GM19351 (cell line): ENCODE data around the gene CFH.
"Not testable (repeated sequence)": the region's sequence is repeated elsewhere in the genome, so short reads cannot be mapped to it uniquely, and the experiment has no call there.

Experiments used
- ATAC-seq: cut with Tn5 transposase; IDR thresholded peaks from one replicate; pipeline ENCODE4 v1.9.1; 2021; ENCODE audit warnings: mild to moderate bottlenecking, moderate library complexity; ENCODE audit not compliant: unreplicated experiment

CFH gene

DNA sequence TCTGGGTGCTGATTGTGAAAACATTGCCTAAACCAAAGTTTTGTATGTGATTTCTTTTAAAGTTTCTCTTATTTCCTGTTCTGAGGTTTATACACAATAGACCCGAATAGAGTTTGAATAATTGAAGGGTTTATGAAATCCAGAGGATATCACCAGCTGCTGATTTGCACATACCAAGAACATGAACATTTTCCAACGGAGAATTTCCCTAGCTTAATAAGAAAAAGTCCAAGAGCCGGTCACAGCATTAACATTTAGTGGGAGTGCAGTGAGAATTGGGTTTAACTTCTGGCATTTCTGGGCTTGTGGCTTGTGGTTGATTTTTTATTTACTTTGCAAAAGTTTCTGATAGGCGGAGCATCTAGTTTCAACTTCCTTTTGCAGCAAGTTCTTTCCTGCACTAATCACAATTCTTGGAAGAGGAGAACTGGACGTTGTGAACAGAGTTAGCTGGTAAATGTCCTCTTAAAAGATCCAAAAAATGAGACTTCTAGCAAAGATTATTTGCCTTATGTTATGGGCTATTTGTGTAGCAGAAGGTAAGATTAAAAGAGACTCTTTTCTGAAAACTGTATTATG, at the start of gene CFH:
TSS of gene CFH (plus strand) at position 407 of the 579 bp plus-strand sequence. CDS start at position 482, 75 bp downstream.
- no peak for ATAC-seq

DNA sequence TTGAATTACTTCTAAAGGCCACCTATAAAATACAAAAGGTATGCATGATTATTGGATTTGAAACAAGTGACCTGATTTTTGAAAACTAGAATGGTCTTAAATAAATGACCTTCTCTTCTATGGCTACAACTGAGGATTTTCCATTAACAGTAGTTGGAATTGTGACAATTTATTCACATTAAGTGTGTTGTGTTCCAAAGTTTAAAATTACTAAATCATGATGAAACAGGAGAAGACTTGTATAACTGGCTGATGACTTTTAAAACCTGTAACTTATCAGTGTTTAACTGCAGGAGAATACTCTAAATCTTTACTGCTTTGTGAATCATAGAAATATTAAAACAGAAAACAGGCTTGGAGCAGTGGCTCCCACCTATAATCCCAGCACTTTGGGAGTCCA, 48.2 kb upstream of the CFH start:
- no peak for ATAC-seq

DNA sequence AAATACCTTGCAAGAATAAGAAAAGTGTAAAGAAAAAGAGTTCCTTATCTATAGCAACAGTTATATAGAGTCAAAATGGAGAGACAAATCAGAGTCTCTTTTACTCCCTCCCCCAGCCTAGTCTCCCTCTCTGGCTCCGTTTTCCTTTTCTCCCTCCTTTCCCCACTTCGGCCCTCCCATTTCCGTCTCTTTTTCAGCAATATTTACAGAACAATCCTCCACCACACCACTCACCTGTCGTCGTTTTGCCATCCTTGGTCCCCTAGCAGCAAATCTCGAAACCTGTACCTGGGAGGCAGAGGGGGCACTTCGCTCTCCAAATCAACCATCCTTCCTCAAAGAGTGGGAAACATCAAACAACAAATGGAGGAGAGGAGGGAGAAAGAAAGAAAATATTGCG, 43.9 kb upstream of the CFH start:
- no peak for ATAC-seq

- peak; percentile 63 for ATAC-seq
Measured at GRCh38 chr1:196608390-196609369, 43.2 kb upstream of the CFH start, which contains the start of gene KCNT2. Gene KCNT2, minus strand, starts transcription at chr1:196608440. Its CDS starts 131 bp downstream, at chr1:196608309.

GRCh38 chr1:196609370-196609737, 42.5 kb upstream of the CFH start:
- peak; percentile 23 for ATAC-seq

DNA sequence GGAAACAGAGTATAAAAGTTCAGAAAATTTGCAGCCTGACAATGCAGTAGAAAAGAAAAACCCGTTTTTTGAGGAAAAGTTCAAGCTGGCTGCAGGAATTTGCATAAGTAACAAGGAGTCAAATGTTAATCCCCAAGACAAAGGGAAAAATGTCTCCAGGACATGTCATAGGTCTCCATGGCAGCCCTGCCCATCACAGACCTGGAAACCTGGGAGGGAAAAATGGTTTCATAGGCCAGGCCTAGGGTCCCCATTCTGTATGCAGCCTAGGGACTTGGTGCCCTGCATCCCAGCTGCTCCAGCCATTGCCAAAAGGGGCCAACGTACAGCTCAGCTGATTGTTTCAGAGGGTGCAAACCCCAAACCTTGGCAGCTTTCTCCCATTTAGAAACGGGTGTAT, 40.0 kb upstream of the CFH start:
- no peak for ATAC-seq

DNA sequence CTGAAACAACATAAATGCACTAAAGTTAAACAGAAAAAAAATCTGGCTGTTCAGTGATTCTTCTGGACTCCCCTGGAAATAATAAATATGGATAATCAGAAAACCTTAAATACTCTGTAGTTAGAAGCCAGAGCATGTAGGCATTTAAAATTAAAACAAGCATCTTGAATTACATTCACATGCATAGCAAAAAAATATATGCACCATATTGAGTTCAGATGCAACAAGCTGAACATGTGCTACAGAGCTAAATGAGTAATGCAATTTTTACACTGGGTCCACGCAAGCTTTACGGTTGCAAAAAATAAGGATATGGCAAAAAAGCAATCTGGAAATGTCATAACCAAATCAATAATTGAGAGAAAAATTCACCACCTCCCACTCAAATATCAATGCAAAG, 32.1 kb upstream of the CFH start:
- no peak for ATAC-seq

DNA sequence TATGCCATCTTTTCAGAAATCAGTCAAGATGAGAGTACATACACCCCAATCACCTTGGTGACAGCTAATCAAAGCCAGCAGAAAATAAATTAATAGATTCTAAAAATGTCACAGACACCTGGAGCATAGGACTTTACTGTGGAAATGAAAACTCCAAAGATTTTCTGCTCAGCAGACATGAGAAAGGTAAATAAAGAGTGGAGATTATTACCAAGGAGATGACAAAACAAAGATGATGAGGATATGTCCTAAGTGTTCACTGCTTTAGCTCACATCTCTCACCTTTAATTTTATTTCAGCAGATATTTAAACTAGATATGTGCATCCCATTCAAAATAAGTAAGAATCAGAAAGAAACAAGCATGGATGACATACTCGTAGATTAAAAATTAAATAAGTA, 28.8 kb upstream of the CFH start:
- ATAC-seq = no peak

DNA sequence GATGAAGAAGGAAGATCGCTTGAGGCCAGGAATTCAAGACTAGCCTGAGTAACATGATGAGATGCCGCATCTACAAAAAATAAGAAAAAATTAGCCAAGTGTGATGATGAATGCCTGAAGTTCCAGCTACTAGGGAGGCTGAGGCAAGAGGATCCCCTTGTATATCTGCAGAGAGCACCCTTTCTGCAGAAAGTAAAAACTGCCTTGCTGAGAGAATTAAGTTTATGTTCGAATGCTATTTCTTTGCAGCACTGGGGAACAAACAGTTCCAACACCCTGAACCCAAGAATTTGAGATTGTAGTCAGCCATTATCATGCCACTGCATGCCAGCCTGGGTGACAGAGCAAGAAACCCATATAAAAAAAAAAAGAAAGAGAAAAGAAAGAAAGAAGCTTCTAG, 23.0 kb upstream of the CFH start:
- no peak for ATAC-seq

- no peak for ATAC-seq
Measured at GRCh38 chr1:196637606-196638005, 14.2 kb upstream of the CFH start.

DNA sequence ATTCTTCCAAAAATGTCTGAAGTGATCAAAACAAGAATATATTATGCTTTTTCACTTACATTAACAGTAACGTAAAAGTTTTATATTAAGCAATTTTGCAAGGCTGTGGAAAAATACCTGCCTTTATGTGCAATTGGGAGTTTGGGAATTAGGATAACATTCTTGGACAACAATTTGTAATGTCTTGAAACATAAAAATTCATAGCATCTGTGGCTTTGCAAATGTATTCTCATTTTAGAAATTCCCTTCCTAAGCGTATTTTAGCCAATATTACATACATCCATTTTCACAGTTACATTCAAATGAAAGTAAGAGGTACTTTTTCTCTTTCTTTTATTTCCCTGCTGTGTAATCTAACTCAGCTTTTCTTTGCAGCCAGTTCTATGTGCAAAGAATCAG, 13.4 kb upstream of the CFH start:
- ATAC-seq = no peak

- ATAC-seq = not testable (repeated sequence)
Measured at GRCh38 chr1:196639291-196639690, 12.6 kb upstream of the CFH start.

- ATAC-seq = no peak
Measured at GRCh38 chr1:196640976-196641375, 10.9 kb upstream of the CFH start.

DNA sequence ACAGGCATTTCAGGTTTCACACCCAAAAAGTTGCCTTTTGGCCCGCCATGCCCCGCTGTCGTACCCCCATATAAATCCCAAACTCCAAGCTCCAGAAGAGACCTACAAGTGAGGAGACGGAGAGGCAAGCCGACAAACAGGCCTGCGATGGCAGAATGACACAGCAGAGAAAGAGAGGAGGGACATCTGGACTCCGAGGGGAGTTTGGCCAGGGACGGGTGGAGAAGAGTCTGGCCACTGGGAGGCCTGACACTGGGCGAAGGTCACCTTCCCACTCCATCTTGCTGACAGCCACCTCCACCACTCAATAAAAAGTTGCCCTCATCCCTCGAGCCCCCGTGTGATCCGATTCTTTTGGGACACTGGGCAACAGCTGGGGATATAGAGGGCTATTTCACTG, 1.9 kb upstream of the CFH start:
- ATAC-seq = no peak

GRCh38 chr1:196650403-196650802, 1.4 kb upstream of the CFH start:
- ATAC-seq = no peak

- ATAC-seq = no peak
Measured at GRCh38 chr1:196651079-196651478, 764 bp upstream of the CFH start.

DNA sequence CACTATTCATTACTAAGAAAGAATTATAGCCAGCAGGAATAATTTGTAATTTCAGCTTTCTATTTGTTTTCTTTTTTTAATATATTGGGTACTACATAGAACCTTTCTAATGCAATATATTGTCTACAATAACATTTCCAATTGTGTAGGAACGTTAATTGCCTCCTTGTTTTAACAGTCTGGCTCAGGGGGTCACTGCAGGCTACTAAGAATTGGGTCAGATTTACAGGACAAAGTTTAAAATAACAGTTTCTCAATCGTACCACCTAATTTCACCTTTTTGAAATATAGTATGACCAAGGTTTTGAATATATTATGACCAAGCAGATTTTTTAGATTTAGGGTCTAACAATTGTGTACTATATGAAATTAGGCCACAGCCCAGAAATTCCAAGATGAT, 2.4 kb downstream of the CFH start:
- ATAC-seq = no peak

DNA sequence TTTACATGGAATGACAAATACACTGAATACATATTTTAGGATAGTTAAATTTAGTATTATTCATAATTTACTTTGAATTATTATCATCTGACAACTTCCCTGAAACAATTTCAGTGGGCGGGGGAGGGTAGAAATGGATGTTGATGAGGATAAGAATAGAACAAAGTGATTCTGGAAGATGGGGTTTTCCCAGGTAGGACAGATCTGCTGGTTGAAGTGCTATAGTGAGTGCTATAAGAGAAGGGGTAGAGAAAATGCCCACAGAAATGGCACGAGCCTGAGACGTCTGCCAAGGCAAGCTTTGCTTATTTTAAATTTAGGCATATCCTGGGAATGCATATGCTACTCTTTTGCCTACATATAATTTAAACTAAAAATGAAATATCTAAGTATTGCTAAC, 3.2 kb downstream of the CFH start:
- ATAC-seq = no peak

DNA sequence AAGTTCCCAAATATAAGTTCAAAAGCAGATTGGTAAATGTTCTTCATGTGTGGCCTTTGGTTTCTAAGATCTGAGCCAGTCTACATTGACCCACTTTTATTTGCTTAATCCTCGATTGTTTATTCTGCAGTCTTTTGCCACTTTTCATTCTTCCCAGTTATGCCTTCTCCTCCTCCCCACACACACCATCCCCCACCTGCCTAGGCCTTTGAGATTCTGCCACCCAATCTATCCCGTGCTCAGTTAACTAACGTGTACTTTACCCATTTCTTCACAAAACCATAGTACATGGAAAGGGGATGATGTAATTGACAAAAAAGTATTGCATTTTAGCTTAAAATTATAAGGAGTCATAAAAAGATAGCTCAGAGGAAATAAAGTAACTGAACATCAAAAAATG, 3.7 kb downstream of the CFH start:
- ATAC-seq = no peak

DNA sequence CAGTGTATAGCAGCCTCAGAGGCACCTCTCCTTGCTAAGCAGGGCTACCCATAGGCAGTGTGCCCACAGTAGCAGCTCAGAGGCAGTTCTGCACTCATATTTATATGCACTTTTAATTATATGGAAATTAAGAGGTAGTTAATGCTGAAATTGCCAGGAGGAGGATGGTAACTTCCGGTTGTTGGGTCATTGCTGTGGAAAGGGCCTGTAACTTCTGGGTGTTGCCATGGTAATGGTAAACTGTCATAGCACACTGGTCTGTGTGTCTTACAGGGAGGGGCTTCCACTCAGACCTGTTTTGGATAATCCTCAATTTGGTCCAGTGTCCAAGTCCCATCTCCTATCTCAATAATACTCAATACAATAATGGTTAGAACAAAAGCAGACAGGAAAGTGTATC, 7.6 kb downstream of the CFH start:
- ATAC-seq = no peak

DNA sequence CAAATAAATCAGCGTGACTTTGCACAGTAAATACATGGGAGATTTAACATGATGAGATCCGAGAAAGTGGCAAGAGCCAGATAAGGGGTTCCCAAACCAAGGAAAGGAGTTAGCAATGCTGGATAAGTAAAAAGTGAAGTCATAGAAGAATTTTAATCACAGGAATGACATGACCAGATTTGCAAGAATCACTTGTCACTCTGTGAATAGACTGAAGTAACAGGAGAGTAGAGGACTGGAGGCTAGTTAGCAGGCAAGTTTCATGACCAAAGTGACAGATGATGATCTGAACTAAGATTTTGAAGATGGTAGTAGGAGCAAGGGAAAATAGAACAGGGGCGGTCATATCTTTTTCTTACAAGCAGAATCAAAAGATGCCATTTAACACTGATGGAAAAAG, 8.4 kb downstream of the CFH start:
- ATAC-seq = no peak

GRCh38 chr1:196660852-196661251, 9.0 kb downstream of the CFH start:
- peak; percentile 86 for ATAC-seq
